Stomach (tissue), 9 donors: ENCODE data around the gene MYO5A. TPM values are rescaled to one million over a fixed set of nuclear protein-coding genes. Genes with fewer than 3 reads are reported as not detected.

Experiments used
- DNase-seq, 2 donors: peaks; one replicate each; pipeline versions ENCODE4 v3.0.0 to v3.0.0-alpha.2; 2013 to 2019
- H3K27ac ChIP-seq, 5 donors: fragments of 200-600 bp in 4 of 5; sonication (generic) in 4 of 5; one replicate each; pipeline ENCODE4 v1.5.1; 2013 to 2019; ENCODE audit warnings: mild to moderate bottlenecking in 1 of 5, moderate library complexity in 1 of 5
- H3K27me3 ChIP-seq, 3 donors: fragments of 200-600 bp; sonication (generic); one replicate each; pipeline ENCODE4 v1.5.1; 2017 to 2019; ENCODE audit warnings: mixed run types in 1 of 3
- H3K36me3 ChIP-seq, 4 donors: fragments of 200-600 bp; sonication (generic); 1 replicate in 3 of 4; 2 replicates in 1 of 4; pipeline ENCODE4 v1.5.1; 2016 to 2019
- H3K4me1 ChIP-seq, 4 donors: fragments of 200-600 bp; sonication (generic); one replicate each; pipeline ENCODE4 v1.5.1; 2016 to 2019
- H3K4me3 ChIP-seq, 4 donors: fragments of 200-600 bp; sonication (generic) in 3 of 4; one replicate each; pipeline ENCODE4 v1.5.1; 2016 to 2019; ENCODE audit warnings: mild to moderate bottlenecking in 1 of 4
- H3K9me3 ChIP-seq, 4 donors: fragments of 200-600 bp; sonication (generic); one replicate each; pipeline ENCODE4 v1.5.1; 2016 to 2019
- EP300 ChIP-seq: sonication (generic); formaldehyde crosslinking; IDR thresholded peaks from one replicate; pipeline ENCODE4 v1.6.1; 2017; ENCODE audit warnings: antibody characterized with exemption
- POLR2A ChIP-seq, 4 donors: fragments of 450-650 bp; IDR thresholded peaks; one replicate each; pipeline ENCODE4 v1.6.1; 2016; ENCODE audit warnings: antibody characterized with exemption in 4 of 4, control low read depth in 2 of 4, mild to moderate bottlenecking in 1 of 4, moderate library complexity in 1 of 4
- POLR2AphosphoS5 ChIP-seq, 3 donors: sonication (generic); formaldehyde crosslinking; IDR thresholded peaks; one replicate each; pipeline ENCODE4 v1.6.1; 2016; ENCODE audit warnings: antibody characterized with exemption in 3 of 3
- WGBS, 5 donors: extraction: QIAGEN DNeasy Blood & Tissue Kit in 3 of 5; methylation state at CpG; one replicate each; pipeline versions ENCODE4 v1.1.5 to v1.1.7; 2013 to 2018; 5-methylcytosine and 5-hydroxymethylcytosine counted together
- intact Hi-C: fragments of 100-400 bp; cut with DNase I; formaldehyde crosslinking; loops from one replicate; pipeline ENCODE4 v1.15.1; 2023; ENCODE audit warnings: low total_unique reads
- polyA plus RNA-seq, 3 donors: library from polyadenylated mRNA; stranded (reverse); fragments of 200-250 nt; gene quantifications; one replicate each; pipeline ENCODE4 v1.2.3, GENCODE V29; 2013
- total RNA-seq, 5 donors: library from RNA; depleted of rRNA; stranded (reverse); fragments of >200 nt; gene quantifications; one replicate each; pipeline versions ENCODE4 v1.1.0 to v1.2.3, GENCODE V29; 2014 to 2016
- TF ChIP-seq, protein P1 (sequence below), 7 experiments: fragments of 450-650 bp in 4 of 7; fragments of 200-600 bp in 3 of 7; sonication (generic) in 3 of 7; IDR thresholded peaks; one replicate each; pipeline ENCODE4 v1.5.1; 2016 to 2019; ENCODE audit warnings: antibody characterized with exemption in 7 of 7, control low read depth in 2 of 7, mild to moderate bottlenecking in 1 of 7
- donor health status: healthy with polysubstance abuse.
- donor health status: Bipolar disorder and iron deficiency.
- donor health status: healthy.

MYO5A gene
- total and polyA plus RNA-seq, 8 donors, result 1.2 to 26.2 (median 12.0) TPM

DNA sequence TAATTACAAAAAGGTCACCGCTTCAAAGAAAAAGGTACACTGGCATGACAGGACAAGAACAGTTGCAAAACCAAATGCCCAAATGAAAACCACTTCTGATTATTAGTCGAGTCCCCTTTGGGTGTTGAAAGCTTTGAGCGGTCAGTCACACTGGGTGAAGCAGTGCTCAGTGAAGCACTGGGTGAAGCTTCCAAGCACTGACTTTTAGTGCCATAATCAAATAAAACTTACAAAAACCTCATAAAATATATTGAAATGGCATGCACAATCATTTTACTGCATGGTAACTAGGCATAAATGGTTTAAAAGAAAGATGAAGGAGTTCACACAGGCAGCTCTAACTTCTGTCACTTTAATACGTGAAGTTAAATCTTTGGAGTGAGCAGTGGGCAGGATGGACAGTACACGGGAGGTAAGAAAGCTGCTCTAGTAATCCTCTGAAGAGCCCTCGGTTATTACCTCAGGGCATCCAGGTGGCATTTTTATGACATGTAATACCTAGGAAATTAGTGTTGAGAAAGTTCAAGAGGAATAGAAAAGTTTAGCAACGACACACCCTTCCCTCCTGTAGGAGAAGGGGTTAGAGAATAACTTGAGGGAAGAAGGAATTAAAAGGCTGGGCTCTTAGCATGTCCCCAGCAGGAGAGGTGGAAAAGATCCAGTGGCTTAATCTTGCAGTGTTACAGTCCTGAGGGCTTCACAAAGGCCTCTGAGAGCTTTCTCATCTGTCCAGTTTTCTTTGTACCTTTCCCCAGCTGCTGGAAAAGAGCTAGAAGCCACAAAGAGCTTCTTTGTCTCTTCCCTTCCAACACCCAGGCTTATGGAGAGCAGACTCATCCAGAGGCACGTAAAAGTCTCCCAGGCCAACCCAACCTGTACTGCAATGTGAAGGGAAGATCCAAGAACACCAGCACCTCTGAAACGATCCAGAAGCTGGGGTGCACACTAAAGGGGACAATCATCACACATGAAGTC, 168.2 kb downstream of the MYO5A start:
- no peaks in the 10 kb centered on the region for H3K9me3 ChIP-seq
- H3K27ac ChIP-seq, result no peak overlapping the region
- intact Hi-C loops, result no loop called here
- TF ChIP-seq, protein P1, sequence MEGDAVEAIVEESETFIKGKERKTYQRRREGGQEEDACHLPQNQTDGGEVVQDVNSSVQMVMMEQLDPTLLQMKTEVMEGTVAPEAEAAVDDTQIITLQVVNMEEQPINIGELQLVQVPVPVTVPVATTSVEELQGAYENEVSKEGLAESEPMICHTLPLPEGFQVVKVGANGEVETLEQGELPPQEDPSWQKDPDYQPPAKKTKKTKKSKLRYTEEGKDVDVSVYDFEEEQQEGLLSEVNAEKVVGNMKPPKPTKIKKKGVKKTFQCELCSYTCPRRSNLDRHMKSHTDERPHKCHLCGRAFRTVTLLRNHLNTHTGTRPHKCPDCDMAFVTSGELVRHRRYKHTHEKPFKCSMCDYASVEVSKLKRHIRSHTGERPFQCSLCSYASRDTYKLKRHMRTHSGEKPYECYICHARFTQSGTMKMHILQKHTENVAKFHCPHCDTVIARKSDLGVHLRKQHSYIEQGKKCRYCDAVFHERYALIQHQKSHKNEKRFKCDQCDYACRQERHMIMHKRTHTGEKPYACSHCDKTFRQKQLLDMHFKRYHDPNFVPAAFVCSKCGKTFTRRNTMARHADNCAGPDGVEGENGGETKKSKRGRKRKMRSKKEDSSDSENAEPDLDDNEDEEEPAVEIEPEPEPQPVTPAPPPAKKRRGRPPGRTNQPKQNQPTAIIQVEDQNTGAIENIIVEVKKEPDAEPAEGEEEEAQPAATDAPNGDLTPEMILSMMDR (IDR thresholded peaks at IDR 0.05), result no peak
- TF ChIP-seq POLR2AphosphoS5 (IDR thresholded peaks at IDR 0.05) (no peak), EP300 (no peak)
- H3K4me3 ChIP-seq, result no peak overlapping the region
- 77 to 92% (median 91%) methylated on average over 9 of the region's 9 CpGs for WGBS, 5 donors
- peaks cover 0 to 71% (median 63%) of the 10 kb centered on the region in 4 donors for H3K36me3 ChIP-seq
- H3K4me1 ChIP-seq, result no peaks in the 10 kb centered on the region
- no peak for DNase-seq
- H3K27me3 ChIP-seq, result no peaks in the 10 kb centered on the region

DNA sequence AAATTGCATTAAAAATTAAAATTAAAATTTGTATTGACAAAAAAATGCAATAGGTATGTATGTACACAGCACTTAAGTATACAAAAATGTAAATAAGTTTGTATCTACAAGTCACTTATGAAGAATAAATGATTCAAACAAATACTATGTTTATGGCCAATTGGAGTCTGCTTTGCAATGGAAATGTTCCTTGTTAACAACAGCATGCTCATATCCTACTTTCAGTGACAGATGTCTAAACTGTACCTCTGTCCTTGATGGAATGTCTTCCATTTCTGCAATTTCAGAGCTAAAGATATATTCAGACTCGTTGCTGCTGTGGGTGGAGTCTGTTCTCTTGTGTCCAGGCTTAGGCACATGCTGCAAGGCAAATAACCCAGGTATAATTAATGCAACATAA, 169.0 kb downstream of the MYO5A start:
- Histone ChIP-seq H3K4me3 (no peak overlapping the region), H3K27me3 (no peaks in the 10 kb centered on the region), H3K4me1 (no peaks in the 10 kb centered on the region), H3K27ac (no peak overlapping the region), H3K36me3 (peaks cover 0 to 63% (median 60%) of the 10 kb centered on the region in 4 donors), H3K9me3 (no peaks in the 10 kb centered on the region)
- DNase-seq, result no peak
- intact Hi-C loops, result no loop called here
- WGBS, 5 donors, result 50 to 69% (median 62%) methylated on average over 1 of the region's 1 CpG
- TF ChIP-seq POLR2AphosphoS5 (IDR thresholded peaks at IDR 0.05) (no peak), EP300 (no peak), POLR2A (IDR thresholded peaks at IDR 0.05) (no peak)
- TF ChIP-seq, protein P1 (IDR thresholded peaks at IDR 0.05), result no peak

DNA sequence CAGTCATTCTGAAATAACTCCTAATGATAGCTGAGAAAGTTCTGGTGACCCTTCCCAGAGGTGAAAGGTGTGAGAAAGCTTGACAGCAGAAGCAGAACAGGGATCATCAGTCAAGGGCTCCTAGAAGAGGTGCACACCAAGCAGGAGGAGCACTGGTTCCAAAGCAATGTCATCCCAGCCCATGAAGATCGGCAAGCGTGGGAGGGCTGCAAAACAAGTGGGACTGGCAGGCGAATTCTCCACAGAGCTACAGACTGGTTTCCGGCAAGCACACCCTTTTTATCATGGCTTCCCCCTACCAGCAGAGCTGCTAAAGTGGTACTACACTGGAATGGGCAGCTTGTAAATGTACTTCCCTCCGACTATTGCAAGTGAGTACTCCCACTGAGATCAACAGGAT, 170.7 kb downstream of the MYO5A start:
- 92 to 98% (median 96%) methylated on average over 5 of the region's 5 CpGs for WGBS, 5 donors
- no peak overlapping the region for H3K27ac ChIP-seq
- DNase-seq, result no peak
- H3K9me3 ChIP-seq, result no peaks in the 10 kb centered on the region
- H3K4me1 ChIP-seq, result no peaks in the 10 kb centered on the region
- intact Hi-C loops, result no loop called here
- no peak overlapping the region for H3K4me3 ChIP-seq
- TF ChIP-seq EP300 (no peak), POLR2AphosphoS5 (IDR thresholded peaks at IDR 0.05) (no peak), POLR2A (IDR thresholded peaks at IDR 0.05) (no peak)
- TF ChIP-seq, protein P1 (IDR thresholded peaks at IDR 0.05), result no peak
- no peaks in the 10 kb centered on the region for H3K27me3 ChIP-seq
- H3K36me3 ChIP-seq, result peaks cover 0 to 56% (median 53%) of the 10 kb centered on the region in 4 donors

DNA sequence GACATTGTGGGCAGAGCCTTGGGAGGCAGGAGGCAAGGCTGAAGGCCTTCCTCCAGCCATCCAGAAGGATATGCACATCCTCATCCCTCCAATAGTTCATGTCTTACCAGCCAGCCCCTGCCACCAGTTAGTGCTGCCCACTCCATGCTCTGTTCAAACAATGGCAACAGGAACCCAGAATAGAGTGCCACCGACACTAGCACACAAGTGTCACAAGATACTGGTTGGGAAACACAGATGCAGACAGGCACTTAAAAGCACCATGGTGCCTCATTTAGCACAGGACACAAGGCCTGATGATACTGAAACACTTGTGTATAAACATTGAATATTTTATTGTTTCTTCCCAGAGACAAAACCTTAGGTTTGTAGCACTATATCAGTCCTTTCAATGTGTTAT, 176.6 kb downstream of the MYO5A start:
- no peak for DNase-seq
- Histone ChIP-seq H3K27ac (no peak overlapping the region), H3K36me3 (peaks cover 6 to 60% (median 53%) of the 10 kb centered on the region in 4 donors), H3K27me3 (no peaks in the 10 kb centered on the region), H3K4me1 (no peaks in the 10 kb centered on the region), H3K9me3 (no peaks in the 10 kb centered on the region), H3K4me3 (no peak overlapping the region)
- intact Hi-C loops, result no loop called here
- WGBS, 5 donors, result 90 to 100% (median 94%) methylated on average over 1 of the region's 1 CpG
- TF ChIP-seq EP300 (no peak), POLR2A (IDR thresholded peaks at IDR 0.05) (no peak), POLR2AphosphoS5 (IDR thresholded peaks at IDR 0.05) (no peak)
- TF ChIP-seq, protein P1 (IDR thresholded peaks at IDR 0.05), result no peak
